ENCODE data around the gene SLCO3A1.

DNA sequence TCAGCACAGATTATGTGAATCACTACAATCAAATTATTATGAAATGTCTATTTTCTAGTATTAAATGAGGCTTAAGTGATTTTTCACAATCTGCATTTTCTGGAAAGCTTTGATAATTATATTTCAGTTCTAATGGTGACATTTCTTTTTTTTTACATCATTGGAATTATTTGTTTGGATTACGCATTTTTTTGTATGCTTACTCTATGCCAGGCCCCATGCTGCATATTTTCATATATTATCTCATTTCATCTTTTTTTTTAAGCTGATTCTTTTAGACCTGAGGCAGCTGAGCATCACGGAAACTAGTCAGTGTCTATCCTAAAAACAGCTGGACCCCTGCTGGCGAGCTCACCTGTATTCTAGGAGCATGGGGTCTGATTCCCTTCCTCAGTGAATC lies 31.1 kb downstream of the SLCO3A1 start:
- TF ChIP-seq, protein P1, sequence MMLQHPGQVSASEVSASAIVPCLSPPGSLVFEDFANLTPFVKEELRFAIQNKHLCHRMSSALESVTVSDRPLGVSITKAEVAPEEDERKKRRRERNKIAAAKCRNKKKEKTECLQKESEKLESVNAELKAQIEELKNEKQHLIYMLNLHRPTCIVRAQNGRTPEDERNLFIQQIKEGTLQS (CRISPR knock-in tag; conservative IDR thresholded peaks at IDR 0.05), result no peak
- TF ChIP-seq ELF4 (CRISPR knock-in tag; IDR thresholded peaks at IDR 0.05; ENCODE audit: low read depth) (no peak), RELA (CRISPR knock-in tag; IDR thresholded peaks at IDR 0.05; ENCODE audit: borderline replicate concordance) (no peak), JUN (CRISPR knock-in tag; IDR thresholded peaks at IDR 0.05) (no peak)
- TF ChIP-seq, protein P2, sequence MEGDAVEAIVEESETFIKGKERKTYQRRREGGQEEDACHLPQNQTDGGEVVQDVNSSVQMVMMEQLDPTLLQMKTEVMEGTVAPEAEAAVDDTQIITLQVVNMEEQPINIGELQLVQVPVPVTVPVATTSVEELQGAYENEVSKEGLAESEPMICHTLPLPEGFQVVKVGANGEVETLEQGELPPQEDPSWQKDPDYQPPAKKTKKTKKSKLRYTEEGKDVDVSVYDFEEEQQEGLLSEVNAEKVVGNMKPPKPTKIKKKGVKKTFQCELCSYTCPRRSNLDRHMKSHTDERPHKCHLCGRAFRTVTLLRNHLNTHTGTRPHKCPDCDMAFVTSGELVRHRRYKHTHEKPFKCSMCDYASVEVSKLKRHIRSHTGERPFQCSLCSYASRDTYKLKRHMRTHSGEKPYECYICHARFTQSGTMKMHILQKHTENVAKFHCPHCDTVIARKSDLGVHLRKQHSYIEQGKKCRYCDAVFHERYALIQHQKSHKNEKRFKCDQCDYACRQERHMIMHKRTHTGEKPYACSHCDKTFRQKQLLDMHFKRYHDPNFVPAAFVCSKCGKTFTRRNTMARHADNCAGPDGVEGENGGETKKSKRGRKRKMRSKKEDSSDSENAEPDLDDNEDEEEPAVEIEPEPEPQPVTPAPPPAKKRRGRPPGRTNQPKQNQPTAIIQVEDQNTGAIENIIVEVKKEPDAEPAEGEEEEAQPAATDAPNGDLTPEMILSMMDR (IDR thresholded peaks at IDR 0.05), result no peak
- TF ChIP-seq, protein P3, sequence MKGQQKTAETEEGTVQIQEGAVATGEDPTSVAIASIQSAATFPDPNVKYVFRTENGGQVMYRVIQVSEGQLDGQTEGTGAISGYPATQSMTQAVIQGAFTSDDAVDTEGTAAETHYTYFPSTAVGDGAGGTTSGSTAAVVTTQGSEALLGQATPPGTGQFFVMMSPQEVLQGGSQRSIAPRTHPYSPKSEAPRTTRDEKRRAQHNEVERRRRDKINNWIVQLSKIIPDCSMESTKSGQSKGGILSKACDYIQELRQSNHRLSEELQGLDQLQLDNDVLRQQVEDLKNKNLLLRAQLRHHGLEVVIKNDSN (CRISPR knock-in tag; IDR thresholded peaks at IDR 0.05), result no peak
- TF ChIP-seq, protein P4, sequence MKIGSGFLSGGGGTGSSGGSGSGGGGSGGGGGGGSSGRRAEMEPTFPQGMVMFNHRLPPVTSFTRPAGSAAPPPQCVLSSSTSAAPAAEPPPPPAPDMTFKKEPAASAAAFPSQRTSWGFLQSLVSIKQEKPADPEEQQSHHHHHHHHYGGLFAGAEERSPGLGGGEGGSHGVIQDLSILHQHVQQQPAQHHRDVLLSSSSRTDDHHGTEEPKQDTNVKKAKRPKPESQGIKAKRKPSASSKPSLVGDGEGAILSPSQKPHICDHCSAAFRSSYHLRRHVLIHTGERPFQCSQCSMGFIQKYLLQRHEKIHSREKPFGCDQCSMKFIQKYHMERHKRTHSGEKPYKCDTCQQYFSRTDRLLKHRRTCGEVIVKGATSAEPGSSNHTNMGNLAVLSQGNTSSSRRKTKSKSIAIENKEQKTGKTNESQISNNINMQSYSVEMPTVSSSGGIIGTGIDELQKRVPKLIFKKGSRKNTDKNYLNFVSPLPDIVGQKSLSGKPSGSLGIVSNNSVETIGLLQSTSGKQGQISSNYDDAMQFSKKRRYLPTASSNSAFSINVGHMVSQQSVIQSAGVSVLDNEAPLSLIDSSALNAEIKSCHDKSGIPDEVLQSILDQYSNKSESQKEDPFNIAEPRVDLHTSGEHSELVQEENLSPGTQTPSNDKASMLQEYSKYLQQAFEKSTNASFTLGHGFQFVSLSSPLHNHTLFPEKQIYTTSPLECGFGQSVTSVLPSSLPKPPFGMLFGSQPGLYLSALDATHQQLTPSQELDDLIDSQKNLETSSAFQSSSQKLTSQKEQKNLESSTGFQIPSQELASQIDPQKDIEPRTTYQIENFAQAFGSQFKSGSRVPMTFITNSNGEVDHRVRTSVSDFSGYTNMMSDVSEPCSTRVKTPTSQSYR (CRISPR knock-in tag; IDR thresholded peaks at IDR 0.05), result no peak
- TF ChIP-seq, protein P5, sequence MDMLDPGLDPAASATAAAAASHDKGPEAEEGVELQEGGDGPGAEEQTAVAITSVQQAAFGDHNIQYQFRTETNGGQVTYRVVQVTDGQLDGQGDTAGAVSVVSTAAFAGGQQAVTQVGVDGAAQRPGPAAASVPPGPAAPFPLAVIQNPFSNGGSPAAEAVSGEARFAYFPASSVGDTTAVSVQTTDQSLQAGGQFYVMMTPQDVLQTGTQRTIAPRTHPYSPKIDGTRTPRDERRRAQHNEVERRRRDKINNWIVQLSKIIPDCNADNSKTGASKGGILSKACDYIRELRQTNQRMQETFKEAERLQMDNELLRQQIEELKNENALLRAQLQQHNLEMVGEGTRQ (CRISPR knock-in tag; IDR thresholded peaks at IDR 0.05), result no peak
